Measurements from ENCODE around the gene COPS7B. TPM values are rescaled to one million over a fixed set of nuclear protein-coding genes. Genes with fewer than 3 reads are reported as not detected.

Gene COPS7B
- total RNA-seq, 2 experiments from 2014 or later = 27.6 to 29.9 TPM

DNA sequence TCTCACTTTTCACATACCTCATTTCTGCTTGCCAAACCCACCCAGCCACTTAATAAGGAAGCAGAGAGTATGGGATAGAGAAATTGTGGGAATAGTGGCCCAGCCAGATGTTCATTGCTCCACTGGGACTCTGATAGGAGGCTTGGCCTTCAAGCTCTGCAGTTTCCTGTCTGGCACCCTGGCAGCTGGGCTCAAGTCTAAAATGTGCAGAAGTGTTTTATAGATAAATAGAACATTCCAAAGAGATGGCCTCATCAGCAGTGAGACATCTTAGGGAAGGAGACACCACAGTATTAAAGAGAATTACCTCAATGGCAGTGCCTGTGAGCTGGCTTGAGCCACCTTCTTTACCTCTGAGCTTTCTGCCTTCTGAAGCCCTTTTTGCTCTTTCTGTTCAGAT lies 24.7 kb downstream of the COPS7B start:
- Mint-ChIP-seq H3K9me3 (no peaks in the 10 kb centered on the region), H3K27me3 (no peaks in the 10 kb centered on the region), H3K4me1 (ENCODE audit: low read depth) (no peaks in the 10 kb centered on the region), H3K4me3 (no peak overlapping the region), H3K27ac (no peak overlapping the region), H3K36me3 (ENCODE audit: low read depth) (peaks cover 77% of the 10 kb centered on the region)
- Histone ChIP-seq H3K27me3 (ENCODE audit: control insufficient read depth in 1 of 2, insufficient read depth in 2 of 2, low read length in 2 of 2) (no peaks in the 10 kb centered on the region), H3K4me3 (ENCODE audit: low read length) (no peak overlapping the region), H3K36me3 (ENCODE audit: insufficient read depth, low read length) (peaks cover 48% of the 10 kb centered on the region), H3K27ac (ENCODE audit: low read depth in 1 of 2, low read length in 2 of 2) (no peak overlapping the region), H3K9me3 (ENCODE audit: control insufficient read depth in 1 of 2, insufficient read depth in 1 of 2, low read length in 2 of 2) (no peaks in the 10 kb centered on the region), H3K4me1 (ENCODE audit: insufficient read depth, low read length) (no peaks in the 10 kb centered on the region)
- POLR2A ChIA-PET = no interaction called here
- DNase-seq (no peak), ATAC-seq (ENCODE audit: poor library complexity) (no peak)
- CTCF ChIA-PET = no interaction called here
- no peak for TF ChIP-seq CTCF (IDR thresholded peaks at IDR 0.05)
- intact Hi-C loops (cut with DNase I, micrococcal nuclease) = no loop called here

DNA sequence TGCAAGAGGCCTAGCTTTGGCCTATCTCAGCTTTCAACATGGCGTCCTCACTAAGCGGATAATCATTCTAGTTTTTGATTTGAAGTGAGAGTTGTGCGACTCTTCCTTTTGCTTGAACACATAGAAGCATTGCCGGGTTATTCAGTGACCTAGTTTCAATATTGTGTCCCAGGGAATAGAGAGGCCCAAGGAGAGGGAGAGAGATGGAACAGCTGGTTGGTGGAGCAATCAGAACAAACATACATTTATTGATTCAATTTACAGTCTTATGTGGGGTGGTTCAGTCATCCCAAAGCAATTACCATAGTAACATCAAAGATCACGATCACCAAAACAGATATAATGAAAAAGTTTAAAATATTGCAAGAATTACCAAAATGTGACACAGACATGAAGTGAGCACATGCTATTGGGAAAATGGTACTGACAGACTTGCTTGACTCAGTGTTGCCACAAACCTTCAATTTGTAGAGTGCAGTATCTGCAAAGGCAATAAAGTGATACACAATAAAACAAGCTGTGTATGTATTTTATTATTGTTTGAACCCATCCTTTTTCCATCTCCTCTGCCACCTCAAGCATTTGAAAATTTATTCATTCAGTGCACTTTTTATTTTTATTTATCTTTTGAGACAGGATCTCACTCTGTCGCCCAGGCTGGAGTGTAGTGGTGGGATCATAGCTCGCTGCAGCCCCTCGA lies 30.2 kb downstream of the COPS7B start:
- no peaks in the 10 kb centered on the region for H3K4me1 Mint-ChIP-seq (ENCODE audit: low read depth)
- H3K4me3 Mint-ChIP-seq = no peak overlapping the region
- Histone ChIP-seq H3K36me3 (ENCODE audit: insufficient read depth, low read length) (peaks cover 4% of the 10 kb centered on the region), H3K27ac (ENCODE audit: low read depth in 1 of 2, low read length in 2 of 2) (no peak overlapping the region), H3K9me3 (ENCODE audit: control insufficient read depth in 1 of 2, insufficient read depth in 1 of 2, low read length in 2 of 2) (no peaks in the 10 kb centered on the region), H3K4me1 (ENCODE audit: insufficient read depth, low read length) (no peaks in the 10 kb centered on the region), H3K27me3 (ENCODE audit: control insufficient read depth in 1 of 2, insufficient read depth in 2 of 2, low read length in 2 of 2) (no peaks in the 10 kb centered on the region), H3K4me3 (ENCODE audit: low read length) (no peak overlapping the region)
- DNase-seq (no peak), ATAC-seq (ENCODE audit: poor library complexity) (no peak)
- H3K9me3 Mint-ChIP-seq = no peaks in the 10 kb centered on the region
- H3K36me3 Mint-ChIP-seq (ENCODE audit: low read depth) = peaks cover 28% of the 10 kb centered on the region
- ChIA-PET CTCF (no interaction called here), POLR2A (no interaction called here)
- H3K27ac Mint-ChIP-seq = no peak overlapping the region
- no peak for TF ChIP-seq CTCF (IDR thresholded peaks at IDR 0.05)
- intact Hi-C loops (cut with DNase I, micrococcal nuclease) = no loop called here
- peaks cover 5% of the 10 kb centered on the region for H3K27me3 Mint-ChIP-seq

- POLR2A ChIA-PET = no interaction called here
- no peaks in the 10 kb centered on the region for H3K27me3 ChIP-seq (ENCODE audit: control insufficient read depth in 1 of 2, insufficient read depth in 2 of 2, low read length in 2 of 2)
- Mint-ChIP-seq H3K4me1 (ENCODE audit: low read depth) (no peaks in the 10 kb centered on the region), H3K4me3 (no peak overlapping the region), H3K27ac (no peak overlapping the region), H3K36me3 (ENCODE audit: low read depth) (peaks cover 5% of the 10 kb centered on the region), H3K9me3 (no peaks in the 10 kb centered on the region), H3K27me3 (peaks cover 10% of the 10 kb centered on the region)
- H3K27ac ChIP-seq (ENCODE audit: low read depth in 1 of 2, low read length in 2 of 2) = no peak overlapping the region
- no peaks in the 10 kb centered on the region for H3K4me1 ChIP-seq (ENCODE audit: insufficient read depth, low read length)
- intact Hi-C loops (cut with DNase I, micrococcal nuclease) = no loop called here
- ATAC-seq (ENCODE audit: poor library complexity) (no peak), DNase-seq (no peak)
- H3K36me3 ChIP-seq (ENCODE audit: insufficient read depth, low read length) = no peaks in the 10 kb centered on the region
- CTCF ChIA-PET = no interaction called here
- no peak overlapping the region for H3K4me3 ChIP-seq (ENCODE audit: low read length)
- no peaks in the 10 kb centered on the region for H3K9me3 ChIP-seq (ENCODE audit: control insufficient read depth in 1 of 2, insufficient read depth in 1 of 2, low read length in 2 of 2)
- TF ChIP-seq CTCF (IDR thresholded peaks at IDR 0.05) = no peak
Measured at GRCh38 chr2:231819447-231820042, 33.3 kb downstream of the COPS7B start.
